Measurements from ENCODE around the gene SIGLEC9.

DNA sequence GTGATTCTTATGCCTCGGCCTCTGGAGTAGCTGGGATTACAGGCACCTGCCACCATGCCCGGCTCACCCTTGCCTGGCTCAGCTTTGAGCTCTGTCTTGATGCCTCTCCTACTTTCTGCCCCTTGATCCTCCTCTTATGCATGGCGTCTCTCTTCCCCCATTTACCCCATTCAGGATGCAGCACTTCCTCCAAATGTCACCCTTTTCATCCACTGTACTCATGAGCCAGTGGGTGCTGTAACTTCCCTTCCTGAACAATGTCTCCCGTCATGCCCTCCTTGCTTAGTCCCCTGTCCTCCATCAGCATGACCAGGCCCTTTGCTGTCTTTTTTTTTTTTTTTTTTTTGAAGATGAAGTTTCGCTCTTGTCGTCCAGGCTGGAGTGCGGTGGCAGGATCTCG lies 3.4 kb upstream of the SIGLEC9 start:
- TF ChIP-seq, protein P1, sequence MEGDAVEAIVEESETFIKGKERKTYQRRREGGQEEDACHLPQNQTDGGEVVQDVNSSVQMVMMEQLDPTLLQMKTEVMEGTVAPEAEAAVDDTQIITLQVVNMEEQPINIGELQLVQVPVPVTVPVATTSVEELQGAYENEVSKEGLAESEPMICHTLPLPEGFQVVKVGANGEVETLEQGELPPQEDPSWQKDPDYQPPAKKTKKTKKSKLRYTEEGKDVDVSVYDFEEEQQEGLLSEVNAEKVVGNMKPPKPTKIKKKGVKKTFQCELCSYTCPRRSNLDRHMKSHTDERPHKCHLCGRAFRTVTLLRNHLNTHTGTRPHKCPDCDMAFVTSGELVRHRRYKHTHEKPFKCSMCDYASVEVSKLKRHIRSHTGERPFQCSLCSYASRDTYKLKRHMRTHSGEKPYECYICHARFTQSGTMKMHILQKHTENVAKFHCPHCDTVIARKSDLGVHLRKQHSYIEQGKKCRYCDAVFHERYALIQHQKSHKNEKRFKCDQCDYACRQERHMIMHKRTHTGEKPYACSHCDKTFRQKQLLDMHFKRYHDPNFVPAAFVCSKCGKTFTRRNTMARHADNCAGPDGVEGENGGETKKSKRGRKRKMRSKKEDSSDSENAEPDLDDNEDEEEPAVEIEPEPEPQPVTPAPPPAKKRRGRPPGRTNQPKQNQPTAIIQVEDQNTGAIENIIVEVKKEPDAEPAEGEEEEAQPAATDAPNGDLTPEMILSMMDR (IDR thresholded peaks at IDR 0.05): no peak
- no peak for TF ChIP-seq POLR2A (IDR thresholded peaks at IDR 0.05)
